ENCODE results near the gene NELFE.

DNA sequence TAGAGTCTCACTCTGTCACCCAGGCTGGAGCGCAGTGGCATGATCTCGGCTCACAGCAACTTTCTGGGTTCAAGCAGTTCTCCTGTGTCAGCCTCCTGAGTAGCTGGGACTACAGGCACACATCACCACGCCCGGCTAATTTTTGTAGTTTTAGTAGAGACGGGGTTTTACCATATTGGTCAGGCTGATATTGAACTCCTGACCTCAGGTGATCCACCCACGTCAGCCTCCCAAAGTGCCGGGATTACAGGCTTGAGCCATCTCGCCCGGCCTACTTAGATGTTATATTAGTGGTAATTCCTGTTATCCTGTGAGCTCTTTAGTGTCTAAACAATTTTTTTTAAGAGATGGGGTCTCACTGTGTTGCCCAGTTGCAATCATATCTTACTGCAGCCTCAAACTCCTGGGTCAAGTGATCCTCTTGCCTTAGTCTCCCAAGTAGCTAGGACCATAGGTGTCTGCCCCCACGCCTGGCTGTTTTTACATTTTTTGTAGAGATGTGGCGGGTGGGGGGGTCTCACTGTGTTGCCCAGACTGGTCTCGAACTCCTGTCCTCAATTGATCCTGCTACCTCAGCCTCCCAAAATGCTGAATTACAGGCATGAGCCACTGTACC, 19.2 kb upstream of the NELFE start:
- TF ChIP-seq, protein P1, sequence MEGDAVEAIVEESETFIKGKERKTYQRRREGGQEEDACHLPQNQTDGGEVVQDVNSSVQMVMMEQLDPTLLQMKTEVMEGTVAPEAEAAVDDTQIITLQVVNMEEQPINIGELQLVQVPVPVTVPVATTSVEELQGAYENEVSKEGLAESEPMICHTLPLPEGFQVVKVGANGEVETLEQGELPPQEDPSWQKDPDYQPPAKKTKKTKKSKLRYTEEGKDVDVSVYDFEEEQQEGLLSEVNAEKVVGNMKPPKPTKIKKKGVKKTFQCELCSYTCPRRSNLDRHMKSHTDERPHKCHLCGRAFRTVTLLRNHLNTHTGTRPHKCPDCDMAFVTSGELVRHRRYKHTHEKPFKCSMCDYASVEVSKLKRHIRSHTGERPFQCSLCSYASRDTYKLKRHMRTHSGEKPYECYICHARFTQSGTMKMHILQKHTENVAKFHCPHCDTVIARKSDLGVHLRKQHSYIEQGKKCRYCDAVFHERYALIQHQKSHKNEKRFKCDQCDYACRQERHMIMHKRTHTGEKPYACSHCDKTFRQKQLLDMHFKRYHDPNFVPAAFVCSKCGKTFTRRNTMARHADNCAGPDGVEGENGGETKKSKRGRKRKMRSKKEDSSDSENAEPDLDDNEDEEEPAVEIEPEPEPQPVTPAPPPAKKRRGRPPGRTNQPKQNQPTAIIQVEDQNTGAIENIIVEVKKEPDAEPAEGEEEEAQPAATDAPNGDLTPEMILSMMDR (IDR thresholded peaks at IDR 0.05; ENCODE audit: poor library complexity), result no peak
- no peak for TF ChIP-seq EZH2 (IDR thresholded peaks at IDR 0.05; ENCODE audit: borderline replicate concordance)
- TF ChIP-seq EZH2phosphoT487 (IDR thresholded peaks at IDR 0.05; ENCODE audit: low read depth, severe bottlenecking, unreplicated experiment), result no peak
